Stromal cell of bone marrow (primary cell): ENCODE results near the gene LRSAM1.

Experiments used
- DNase-seq: peaks from one replicate; pipeline ENCODE4 v3.0.0-alpha.2; 2012; ENCODE audit warnings: low read depth

Gene LRSAM1

GRCh38 chr9:127535396-127535795 is 84.1 kb downstream of the LRSAM1 start:
- DNase-seq = no peak

GRCh38 chr9:127535834-127536233 is 84.5 kb downstream of the LRSAM1 start:
- DNase-seq = no peak

- DNase-seq = no peak
These were observed 85.2 kb downstream of the LRSAM1 start for GRCh38 chr9:127536499-127536898.

- DNase-seq = no peak
These were observed 85.7 kb downstream of the LRSAM1 start for GRCh38 chr9:127537014-127537413.

GRCh38 chr9:127537792-127538191 is 86.5 kb downstream of the LRSAM1 start:
- no peak for DNase-seq

GRCh38 chr9:127538849-127539258 is 87.5 kb downstream of the LRSAM1 start:
- DNase-seq = no peak

- DNase-seq = no peak
These were observed 88.1 kb downstream of the LRSAM1 start for GRCh38 chr9:127539259-127539981.

- no peak for DNase-seq
These were observed 88.8 kb downstream of the LRSAM1 start for GRCh38 chr9:127539982-127540663.

- no peak for DNase-seq
These were observed 89.3 kb downstream of the LRSAM1 start for GRCh38 chr9:127540664-127541041.

GRCh38 chr9:127541176-127541575 is 89.9 kb downstream of the LRSAM1 start:
- DNase-seq = no peak

GRCh38 chr9:127541865-127542264 is 90.6 kb downstream of the LRSAM1 start:
- DNase-seq = peak; percentile 83

- DNase-seq = no peak
These were observed 91.9 kb downstream of the LRSAM1 start for GRCh38 chr9:127543221-127543620.

- DNase-seq = no peak
These were observed 92.7 kb downstream of the LRSAM1 start for GRCh38 chr9:127543973-127544533.

- DNase-seq = no peak
These were observed 94.2 kb downstream of the LRSAM1 start for GRCh38 chr9:127545196-127546124.

GRCh38 chr9:127546125-127546832 is 95.0 kb downstream of the LRSAM1 start:
- DNase-seq = no peak

- no peak for DNase-seq
These were observed 97.1 kb downstream of the LRSAM1 start for GRCh38 chr9:127548352-127548881.

GRCh38 chr9:127549218-127549617 is 97.9 kb downstream of the LRSAM1 start:
- no peak for DNase-seq

GRCh38 chr9:127549751-127550150 is 98.4 kb downstream of the LRSAM1 start:
- no peak for DNase-seq

- DNase-seq = no peak
These were observed 99.0 kb downstream of the LRSAM1 start for GRCh38 chr9:127550282-127550681.

- DNase-seq = no peak
These were observed 99.4 kb downstream of the LRSAM1 start for GRCh38 chr9:127550751-127551150.
